A549 (cell line): ENCODE measurements around the gene MAP2. TPM values are rescaled to one million over a fixed set of nuclear protein-coding genes. Genes with fewer than 3 reads are reported as not detected.

Experiments used
- ATAC-seq, 2 experiments: fragments of 200-7000 bp in 1 of 2; fragments of >200 bp in 1 of 2; cut with Nextera tagmentation in 1 of 2; cut with Tn5 transposase in 1 of 2; 3 replicates each; pipeline versions ENCODE4 v1.8.0 to v1.9.1; 2018 to 2020; ENCODE audit warnings: mild to moderate bottlenecking in 1 of 2, moderate library complexity in 1 of 2
- CTCF ChIA-PET: fragments of 300-600 bp; sonication (Branson Sonifier 250); formaldehyde crosslinking; extraction: SDS; loops from one replicate; lab custom pipeline; 2021; ENCODE audit warnings: antibody characterized with exemption, inconsistent platforms; lab: Yijun Ruan, JAX
- POLR2A ChIA-PET: fragments of 350-600 bp; formaldehyde crosslinking; extraction: SDS; loops from one replicate; lab custom pipeline; 2021; ENCODE audit warnings: antibody characterized with exemption, inconsistent platforms; lab: Yijun Ruan, JAX
- DNase-seq, 2 experiments: peaks; one replicate each; pipeline versions ENCODE4 v3.0.0 to v3.0.0-alpha.2; 2011 to 2016; ENCODE audit warnings: low read depth in 1 of 2, low spot score in 1 of 2
- FAIRE-seq: peaks from 2 replicates; lab custom pipeline; 2011; peaks lifted over from hg19 to GRCh38; lab: Jason Lieb, UNC
- H3K27ac ChIP-seq, 2 experiments: fragments of >200 bp; sonication (Bioruptor Twin); formaldehyde crosslinking; 3 replicates each; pipeline ENCODE4 v1.5.1; 2016 to 2017
- H3K4me1 ChIP-seq: fragments of >200 bp; sonication (Bioruptor Twin); formaldehyde crosslinking; 3 replicates; pipeline ENCODE4 v1.6.1; 2016
- H3K4me2 ChIP-seq: fragments of >200 bp; sonication (Bioruptor Twin); formaldehyde crosslinking; 3 replicates; pipeline ENCODE4 v1.6.1; 2016
- H3K4me3 ChIP-seq: fragments of >200 bp; sonication (Bioruptor Twin); formaldehyde crosslinking; 3 replicates; pipeline ENCODE4 v1.5.1; 2016
- H3K9me3 ChIP-seq: fragments of >200 bp; sonication (Bioruptor Twin); formaldehyde crosslinking; 3 replicates; pipeline ENCODE4 v1.6.1; 2016
- ATOH8 ChIP-seq: fragments of 250-450 bp; sonication (Bioruptor Pico); IDR thresholded peaks from 2 replicates; pipeline ENCODE4 v1.5.0; 2020; ENCODE audit warnings: low read depth, mild to moderate bottlenecking, moderate library complexity
- CBX2 ChIP-seq: fragments of 200-600 bp; sonication (generic); IDR thresholded peaks from 2 replicates; pipeline ENCODE4 v1.6.1; 2016; ENCODE audit warnings: low read depth, mild to moderate bottlenecking, borderline replicate concordance
- CEBPB ChIP-seq, 2 experiments: fragments of >200 bp in 1 of 2; sonication (Bioruptor Twin) in 1 of 2; formaldehyde crosslinking in 1 of 2; IDR thresholded peaks; 2 replicates each; pipeline ENCODE4 v1.6.1; 2012 to 2016
- CHD2 ChIP-seq: fragments of 150-350 bp; IDR thresholded peaks from 2 replicates; pipeline ENCODE4 v1.6.1; 2014; ENCODE audit warnings: low read length; ENCODE audit not compliant: partially characterized antibody
- CHD4 ChIP-seq: fragments of 200-600 bp; sonication (generic); IDR thresholded peaks from 2 replicates; pipeline ENCODE4 v1.6.1; 2016; ENCODE audit warnings: antibody characterized with exemption, mild to moderate bottlenecking, borderline replicate concordance
- CTCF ChIP-seq: fragments of >200 bp; sonication (Bioruptor Twin); formaldehyde crosslinking; IDR thresholded peaks from 3 replicates; pipeline ENCODE4 v1.5.1; 2016
- EP300 ChIP-seq, 2 experiments: fragments of >200 bp; sonication (Bioruptor Twin); formaldehyde crosslinking; IDR thresholded peaks; 2 replicates in 1 of 2; 3 replicates in 1 of 2; pipeline ENCODE4 v1.6.1; 2016 to 2017
- JUN ChIP-seq, 2 experiments: fragments of >200 bp; sonication (Bioruptor Twin); formaldehyde crosslinking; IDR thresholded peaks; 2 replicates in 1 of 2; 3 replicates in 1 of 2; pipeline ENCODE4 v1.6.1; 2016 to 2017
- KDM1A ChIP-seq: fragments of 200-600 bp; sonication (generic); IDR thresholded peaks from 2 replicates; pipeline ENCODE4 v1.6.1; 2016; ENCODE audit warnings: low read depth, mild to moderate bottlenecking
- MAFK ChIP-seq: fragments of 450-650 bp; IDR thresholded peaks from 2 replicates; pipeline ENCODE4 v1.6.1; 2014; ENCODE audit not compliant: partially characterized antibody
- MYC ChIP-seq: IDR thresholded peaks from 2 replicates; pipeline ENCODE4 v1.6.1; 2012; ENCODE audit warnings: mild to moderate bottlenecking, inconsistent platforms, low read length, improper control_type of control experiment, borderline replicate concordance
- NFE2L2 ChIP-seq: fragments of 150-350 bp; conservative IDR thresholded peaks from 2 replicates; pipeline ENCODE4 v1.6.1; 2014; ENCODE audit warnings: low read length
- NPAS2 ChIP-seq: fragments of 250-450 bp; sonication (Bioruptor Pico); IDR thresholded peaks from 2 replicates; pipeline ENCODE4 v1.8.0; 2022; ENCODE audit warnings: mild to moderate bottlenecking, moderate library complexity, borderline replicate concordance
- RCOR1 ChIP-seq: fragments of 150-350 bp; IDR thresholded peaks from 2 replicates; pipeline ENCODE4 v1.6.1; 2014; ENCODE audit warnings: antibody characterized with exemption, low read length, low read depth
- RNF2 ChIP-seq: fragments of 200-600 bp; sonication (generic); IDR thresholded peaks from 2 replicates; pipeline ENCODE4 v1.6.1; 2016; ENCODE audit warnings: low read depth, mild to moderate bottlenecking, antibody characterized with exemption, moderate library complexity, borderline replicate concordance
- USF2 ChIP-seq: fragments of 450-650 bp; IDR thresholded peaks from 2 replicates; pipeline ENCODE4 v1.6.1; 2014; ENCODE audit warnings: antibody characterized with exemption
- ZC3H11A ChIP-seq: fragments of 450-650 bp; IDR thresholded peaks from 2 replicates; pipeline ENCODE4 v1.6.1; 2014; ENCODE audit warnings: antibody characterized with exemption, mild to moderate bottlenecking
- ZNF302 ChIP-seq: fragments of 250-450 bp; sonication (Bioruptor Pico); IDR thresholded peaks from 2 replicates; pipeline ENCODE4 v1.9.0; 2021; ENCODE audit warnings: inconsistent platforms, mild to moderate bottlenecking, moderate library complexity
- ZSCAN20 ChIP-seq: fragments of 250-450 bp; sonication (Bioruptor Pico); IDR thresholded peaks from 2 replicates; pipeline ENCODE4 v1.8.0; 2022; ENCODE audit warnings: mild to moderate bottlenecking, moderate library complexity
- WGBS: methylation state at CpG from one replicate; pipeline ENCODE4 v1.1.6; 2017; ENCODE audit errors: missing lambda C conversion rate; 5-methylcytosine and 5-hydroxymethylcytosine counted together
- polyA plus RNA-seq, 4 experiments: library from polyadenylated mRNA; depleted of rRNA in 3 of 4; stranded (reverse); fragments of >200 nt; fragmentation: RNase III in 1 of 4; extraction: RNeasy Plus Mini Kit Qiagen cat#74134 plus additional on column Dnase treatment in 1 of 4; gene quantifications; 2 replicates in 3 of 4; 3 replicates in 1 of 4; pipeline ENCODE4 v1.2.3, GENCODE V29; 2011 to 2017
- TF ChIP-seq, protein P1 (sequence below): IDR thresholded peaks from 2 replicates; pipeline ENCODE4 v1.6.1; 2012; ENCODE audit warnings: low read depth, borderline replicate concordance
- TF ChIP-seq, protein P2 (sequence below): IDR thresholded peaks from 2 replicates; pipeline ENCODE4 v1.6.1; 2012

MAP2 gene
- polyA plus RNA-seq, 2 of the 4 experiments (the other 2 are of a cell fraction), result 0.53 to 1.8 TPM

DNA sequence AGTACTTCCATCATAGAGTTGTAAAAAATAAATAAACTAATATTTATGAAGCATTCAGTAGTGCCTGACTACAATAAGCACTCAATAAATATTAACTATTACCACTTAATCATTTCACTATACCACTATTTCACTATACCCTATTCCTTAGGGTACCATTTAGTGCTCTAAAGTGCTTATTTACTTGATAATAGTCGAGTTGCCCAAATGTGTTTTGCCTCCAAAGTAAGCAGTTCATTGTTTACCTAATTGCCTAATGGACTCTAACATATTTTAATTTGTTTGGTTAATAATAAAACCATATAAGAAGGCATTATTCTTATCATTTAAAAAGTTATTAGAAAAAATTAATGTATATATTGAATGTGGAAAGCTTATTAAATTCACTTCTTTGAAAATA, 33.0 kb upstream of the MAP2 start:
- 0% methylated on average over 1 of the region's 1 CpG for WGBS

DNA sequence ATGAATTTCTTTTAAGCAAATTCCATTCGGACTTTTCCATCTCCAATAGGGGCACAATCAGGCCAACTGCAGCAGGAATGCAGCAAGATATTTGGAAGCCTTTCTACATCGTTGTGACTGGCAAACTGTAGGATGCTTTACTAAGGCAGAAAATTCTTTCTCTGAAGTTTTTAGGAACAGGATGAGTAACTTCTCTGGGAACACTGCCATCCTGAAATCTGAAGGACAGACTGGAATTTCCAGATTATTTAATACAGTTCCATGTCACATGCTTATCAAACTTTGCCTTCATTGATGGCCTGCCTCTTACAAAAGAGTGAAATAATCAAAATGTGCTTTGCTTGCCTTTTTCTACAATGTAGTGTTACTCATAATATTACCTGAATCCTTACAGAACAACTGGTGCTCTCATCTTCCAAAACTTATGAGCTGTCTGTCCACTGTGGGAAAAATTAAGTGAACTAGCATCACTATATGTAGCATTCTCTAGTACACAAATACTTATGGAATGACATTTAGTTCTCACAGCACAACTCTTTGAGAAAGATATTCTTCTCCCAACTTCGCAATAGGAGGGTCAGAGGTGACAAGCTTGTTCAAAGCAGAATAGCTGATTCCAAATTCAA, 32.0 kb upstream of the MAP2 start:
- no peak for FAIRE-seq
- peak; percentile 53 for TF ChIP-seq MAFK
- TF ChIP-seq, protein P1, sequence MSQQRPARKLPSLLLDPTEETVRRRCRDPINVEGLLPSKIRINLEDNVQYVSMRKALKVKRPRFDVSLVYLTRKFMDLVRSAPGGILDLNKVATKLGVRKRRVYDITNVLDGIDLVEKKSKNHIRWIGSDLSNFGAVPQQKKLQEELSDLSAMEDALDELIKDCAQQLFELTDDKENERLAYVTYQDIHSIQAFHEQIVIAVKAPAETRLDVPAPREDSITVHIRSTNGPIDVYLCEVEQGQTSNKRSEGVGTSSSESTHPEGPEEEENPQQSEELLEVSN, result no peak
- H3K4me3 ChIP-seq, result no peak overlapping the region
- ATAC-seq, result peak; percentile 36 to 47; a peak in 5 of 6 replicates
- DNase-seq, result peak in 1 of 2 experiments; percentile 7
- H3K9me3 ChIP-seq, result no peaks in the 10 kb centered on the region
- 28% methylated on average over 3 of the region's 3 CpGs for WGBS
- ChIA-PET CTCF (interaction anchor here (0.7 to 1.3 kb wide), 6 partner anchors 8 to 997 kb away, joined by 3 to 6 read pairs (median 3); partner anchors contain the start of gene MAP2), POLR2A (no interaction called here)
- peak overlapping the region; percentile 27 for H3K4me2 ChIP-seq
- peaks cover 13% of the 10 kb centered on the region; the same call in 2 of the 3 replicates for H3K4me1 ChIP-seq
- no peak overlapping the region; a peak in 1 of 6 replicates for H3K27ac ChIP-seq

More for the DNA sequence above, 33.0 kb upstream of the MAP2 start:
- no peak for DNase-seq
- Histone ChIP-seq H3K27ac (no peak overlapping the region), H3K4me2 (no peak overlapping the region)
- POLR2A ChIA-PET, result no interaction called here
- no peak for TF ChIP-seq ZSCAN20 (CRISPR knock-in tag)
- TF ChIP-seq MYC, result no peak
- no peak for TF ChIP-seq ZNF302
- TF ChIP-seq NPAS2 (CRISPR knock-in tag), result no peak
- TF ChIP-seq USF2, result no peak
- no peak for TF ChIP-seq NFE2L2
- no peak for TF ChIP-seq KDM1A
- no peak for TF ChIP-seq RCOR1
- TF ChIP-seq, protein P1, result no peak
- TF ChIP-seq, protein P2, sequence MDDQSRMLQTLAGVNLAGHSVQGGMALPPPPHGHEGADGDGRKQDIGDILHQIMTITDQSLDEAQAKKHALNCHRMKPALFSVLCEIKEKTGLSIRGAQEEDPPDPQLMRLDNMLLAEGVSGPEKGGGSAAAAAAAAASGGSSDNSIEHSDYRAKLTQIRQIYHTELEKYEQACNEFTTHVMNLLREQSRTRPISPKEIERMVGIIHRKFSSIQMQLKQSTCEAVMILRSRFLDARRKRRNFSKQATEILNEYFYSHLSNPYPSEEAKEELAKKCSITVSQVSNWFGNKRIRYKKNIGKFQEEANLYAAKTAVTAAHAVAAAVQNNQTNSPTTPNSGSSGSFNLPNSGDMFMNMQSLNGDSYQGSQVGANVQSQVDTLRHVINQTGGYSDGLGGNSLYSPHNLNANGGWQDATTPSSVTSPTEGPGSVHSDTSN, result no peak
- TF ChIP-seq RNF2, result no peak
- TF ChIP-seq ZC3H11A, result no peak
- TF ChIP-seq ATOH8 (CRISPR knock-in tag), result no peak
- no peak for TF ChIP-seq CTCF
- TF ChIP-seq EP300 (IDR thresholded peaks at IDR 0.05), result no peak
- no peak for TF ChIP-seq CHD4
- no peak for TF ChIP-seq CEBPB (IDR thresholded peaks at IDR 0.05)
- no peak for TF ChIP-seq CHD2
- no peak for TF ChIP-seq JUN (IDR thresholded peaks at IDR 0.05)
- no peak for TF ChIP-seq CBX2
- TF ChIP-seq, all 56 proteins: peak for 0
- CTCF ChIA-PET, result interaction anchor here (1.2 to 1.3 kb wide), 2 partner anchors 33 to 56 kb away, joined by 3 to 6 read pairs; partner anchors contain the start of gene MAP2
- Histone ChIP-seq H3K4me3 (no peak overlapping the region), H3K4me1 (peaks cover 13% of the 10 kb centered on the region; the same call in 2 of the 3 replicates), H3K9me3 (no peaks in the 10 kb centered on the region)
- ATAC-seq (no peak), FAIRE-seq (no peak)
